Astrocyte of the spinal cord (primary cell): ENCODE data around the gene TRMT1.

Experiments
- DNase-seq: peaks from one replicate; pipeline ENCODE4 v3.0.0; 2011; ENCODE audit warnings: low read depth, low spot score
- H3K4me3 ChIP-seq: 2 replicates; pipeline ENCODE4 v1.5.1; 2011; ENCODE audit warnings: low read depth, mild to moderate bottlenecking, low read length, moderate library complexity
- in situ Hi-C: cut with HindIII; loops from 2 replicates; pipeline ENCODE4 v1.10.0; 2017; ENCODE audit warnings: low sequenced_read_pairs
- TF ChIP-seq, protein P1 (sequence below): IDR thresholded peaks from 2 replicates; pipeline ENCODE4 v1.5.1; 2012; ENCODE audit warnings: low read depth, mild to moderate bottlenecking, low read length, inconsistent platforms

Gene TRMT1

DNA sequence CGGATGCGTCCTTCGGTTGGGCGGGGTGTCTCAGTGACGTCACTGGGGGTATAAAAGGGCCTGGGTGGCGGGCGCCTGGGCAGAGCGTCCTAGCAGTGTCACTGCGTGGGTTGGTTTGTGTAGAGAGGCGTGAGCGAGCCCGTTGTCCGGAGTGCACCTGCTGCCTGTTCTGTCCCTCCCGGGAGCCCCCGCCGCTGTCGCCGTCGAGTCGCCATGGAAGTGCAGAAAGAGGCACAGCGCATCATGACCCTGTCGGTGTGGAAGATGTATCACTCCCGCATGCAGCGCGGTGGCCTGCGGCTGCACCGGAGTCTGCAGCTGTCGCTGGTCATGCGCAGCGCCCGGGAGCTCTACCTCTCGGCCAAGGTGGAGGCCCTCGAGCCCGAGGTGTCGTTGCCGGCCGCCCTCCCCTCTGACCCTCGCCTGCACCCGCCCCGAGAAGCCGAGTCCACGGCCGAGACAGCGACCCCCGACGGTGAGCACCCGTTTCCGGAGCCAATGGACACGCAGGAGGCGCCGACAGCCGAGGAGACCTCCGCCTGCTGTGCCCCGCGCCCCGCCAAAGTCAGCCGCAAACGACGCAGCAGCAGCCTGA, 36.5 kb upstream of the TRMT1 start:
- in situ Hi-C loops, result no loop called here
- TF ChIP-seq, protein P1, sequence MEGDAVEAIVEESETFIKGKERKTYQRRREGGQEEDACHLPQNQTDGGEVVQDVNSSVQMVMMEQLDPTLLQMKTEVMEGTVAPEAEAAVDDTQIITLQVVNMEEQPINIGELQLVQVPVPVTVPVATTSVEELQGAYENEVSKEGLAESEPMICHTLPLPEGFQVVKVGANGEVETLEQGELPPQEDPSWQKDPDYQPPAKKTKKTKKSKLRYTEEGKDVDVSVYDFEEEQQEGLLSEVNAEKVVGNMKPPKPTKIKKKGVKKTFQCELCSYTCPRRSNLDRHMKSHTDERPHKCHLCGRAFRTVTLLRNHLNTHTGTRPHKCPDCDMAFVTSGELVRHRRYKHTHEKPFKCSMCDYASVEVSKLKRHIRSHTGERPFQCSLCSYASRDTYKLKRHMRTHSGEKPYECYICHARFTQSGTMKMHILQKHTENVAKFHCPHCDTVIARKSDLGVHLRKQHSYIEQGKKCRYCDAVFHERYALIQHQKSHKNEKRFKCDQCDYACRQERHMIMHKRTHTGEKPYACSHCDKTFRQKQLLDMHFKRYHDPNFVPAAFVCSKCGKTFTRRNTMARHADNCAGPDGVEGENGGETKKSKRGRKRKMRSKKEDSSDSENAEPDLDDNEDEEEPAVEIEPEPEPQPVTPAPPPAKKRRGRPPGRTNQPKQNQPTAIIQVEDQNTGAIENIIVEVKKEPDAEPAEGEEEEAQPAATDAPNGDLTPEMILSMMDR, result no peak
- peak; percentile 96 for DNase-seq
- peak overlapping the region; percentile 98 for H3K4me3 ChIP-seq

DNA sequence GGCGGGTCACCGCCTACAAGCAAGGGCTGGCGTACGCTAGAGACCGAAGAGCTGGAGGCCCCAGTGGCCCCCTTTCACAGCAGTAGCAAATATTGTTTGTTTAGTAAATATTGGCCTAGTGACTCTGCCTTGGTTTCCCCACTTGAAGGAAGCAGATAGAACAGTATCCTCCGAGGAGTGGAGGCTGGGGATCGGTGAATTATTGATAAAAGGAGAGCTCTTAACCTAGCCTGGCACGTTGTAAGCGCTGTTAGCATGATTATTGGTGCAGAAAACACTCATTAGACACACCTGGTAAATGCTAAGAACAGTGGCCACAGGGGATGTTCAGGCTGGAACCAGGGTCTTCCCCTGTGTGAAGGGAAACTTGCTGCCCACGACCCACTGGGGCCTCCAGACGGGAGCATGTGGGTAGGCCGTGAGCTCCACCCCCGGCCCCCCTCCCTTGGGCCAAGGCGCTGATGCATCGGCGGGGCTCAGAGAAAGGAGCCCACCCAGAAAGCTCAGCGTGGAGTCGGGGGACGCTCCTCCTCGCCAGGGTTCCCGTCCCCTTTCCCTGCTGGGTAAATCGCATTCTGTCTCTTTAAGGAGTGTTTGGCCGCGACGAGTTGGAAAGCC, 35.9 kb upstream of the TRMT1 start:
- in situ Hi-C loops, result no loop called here
- peak overlapping the region; percentile 98 for H3K4me3 ChIP-seq

DNA sequence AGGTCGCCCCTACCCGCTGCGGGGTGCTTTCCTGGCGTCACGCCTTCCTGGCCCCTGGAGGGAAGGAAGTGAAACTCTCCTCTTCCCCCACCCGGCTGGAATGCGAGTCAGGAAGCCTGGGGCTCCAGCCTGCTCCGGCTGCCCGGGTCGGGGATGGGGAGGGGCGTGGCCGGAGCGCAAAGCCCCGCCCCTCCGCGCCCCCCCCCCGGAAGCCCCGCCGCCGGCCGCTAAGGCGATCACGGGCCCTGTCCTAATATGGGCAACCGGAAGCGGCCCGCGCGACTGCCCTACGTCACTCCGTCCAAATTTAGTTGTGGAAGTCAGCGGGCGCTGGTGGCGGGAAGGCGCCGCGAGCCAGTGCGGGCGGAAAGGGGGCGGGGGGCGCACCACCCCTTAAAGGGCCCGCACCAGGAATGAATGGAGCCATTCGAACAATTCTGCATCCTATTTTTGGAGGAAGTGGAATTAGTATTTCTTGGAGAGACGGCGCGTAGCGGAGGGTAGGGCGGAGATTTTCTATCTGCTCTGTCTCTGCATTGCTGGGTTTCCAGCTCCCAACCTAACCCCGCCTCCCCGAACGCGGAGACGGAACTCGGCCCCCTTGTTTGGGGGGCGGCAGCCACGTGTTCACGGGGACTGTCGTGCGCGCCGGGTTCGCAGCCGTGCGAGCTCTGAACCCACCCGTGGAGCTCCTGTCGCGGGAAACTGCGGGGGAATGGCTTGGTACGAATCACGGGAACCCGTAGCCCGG, 35.2 kb upstream of the TRMT1 start:
- DNase-seq, result peak; percentile 99
- TF ChIP-seq, protein P1, result peak; percentile 12
- in situ Hi-C loops, result no loop called here
- peak overlapping the region; percentile 98 for H3K4me3 ChIP-seq

More for the DNA sequence above, 35.9 kb upstream of the TRMT1 start:
- TF ChIP-seq, protein P1, result no peak
- DNase-seq, result no peak

DNA sequence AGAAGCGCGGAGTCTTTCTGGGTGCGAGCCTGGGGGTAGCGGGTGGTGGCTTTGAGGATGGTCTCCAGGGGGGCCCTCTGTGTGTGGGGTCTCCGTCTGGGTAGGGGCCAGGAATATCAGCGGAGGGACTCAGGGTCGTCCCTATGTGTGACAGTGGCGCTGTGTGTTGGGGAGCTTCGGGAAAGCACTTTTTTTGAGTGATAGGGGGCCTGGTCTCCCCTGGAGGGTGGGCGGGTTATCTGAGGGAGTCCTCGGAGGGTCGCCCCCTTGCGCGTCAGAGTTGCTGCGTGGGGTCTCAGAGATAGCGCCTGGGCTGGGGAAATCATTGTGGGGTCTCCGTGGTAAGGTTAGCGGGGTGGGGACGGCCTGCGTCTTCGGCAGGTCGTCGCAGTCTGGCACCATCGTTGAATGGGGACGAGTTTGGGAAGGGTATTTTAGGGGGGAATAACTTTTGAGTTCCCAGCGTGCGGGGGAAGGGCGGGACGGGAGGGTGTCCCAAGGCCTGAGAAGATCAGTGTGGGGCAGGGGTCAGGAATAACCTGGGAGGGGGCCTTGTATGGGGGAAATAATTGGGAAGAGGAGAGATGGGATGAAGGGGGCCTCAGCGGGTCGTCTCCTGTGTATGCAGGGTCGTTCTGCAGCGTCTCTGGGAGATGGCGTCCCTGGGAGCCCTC, 34.5 kb upstream of the TRMT1 start:
- TF ChIP-seq, protein P1, result no peak
- peak overlapping the region; percentile 87 for H3K4me3 ChIP-seq
- in situ Hi-C loops, result no loop called here
- no peak for DNase-seq

DNA sequence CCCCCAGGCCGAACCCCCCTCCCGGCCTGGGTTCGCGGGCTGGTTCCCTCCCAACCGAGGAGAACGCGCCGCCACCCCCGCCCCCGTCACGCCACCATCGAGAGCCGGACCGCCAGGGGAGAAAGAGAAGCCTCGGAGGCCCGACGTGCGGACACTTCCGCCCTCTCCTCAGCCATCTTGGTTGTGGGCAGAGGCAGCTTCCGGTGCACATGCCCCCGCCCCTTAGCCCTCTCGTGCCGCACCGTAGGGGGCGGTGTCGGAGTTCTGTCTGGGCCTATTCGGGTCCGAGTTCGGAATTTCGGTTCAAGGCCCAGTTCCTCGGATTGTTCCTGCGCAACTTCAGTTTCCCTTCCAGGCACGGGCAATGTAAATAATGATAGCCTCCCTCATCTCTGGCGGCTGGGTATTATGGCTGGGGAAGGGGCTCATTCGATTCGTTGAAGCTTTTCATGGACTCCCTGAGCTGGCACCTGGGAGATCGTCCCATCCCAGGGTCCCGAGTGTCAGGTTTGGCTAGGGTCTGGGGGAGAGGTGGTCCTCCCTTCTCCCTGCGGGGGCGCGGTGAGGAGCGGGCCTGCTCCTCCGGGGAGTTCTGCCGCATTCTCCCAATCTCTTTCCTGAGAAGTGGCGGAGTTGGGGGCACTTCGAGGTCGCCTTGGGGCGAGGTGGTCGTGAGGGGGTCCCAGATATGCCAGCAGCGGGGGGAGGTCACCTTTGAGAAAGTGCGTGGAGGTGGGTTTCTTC, 33.8 kb upstream of the TRMT1 start, which contains the start of the genes IER2 and STX10:
IER2 (plus strand) TSS at position 225 of the 744 bp plus-strand sequence. CDS start 2,776 bp downstream, outside the sequence.
STX10 (minus strand) TSS at position 189 of the 744 bp plus-strand sequence. CDS start 202 bp downstream, outside the sequence.
- in situ Hi-C loops, result no loop called here
- TF ChIP-seq, protein P1, result peak; percentile 57
- peak; percentile 94 for DNase-seq

More for the DNA sequence above, 33.8 kb upstream of the TRMT1 start, which contains the start of the genes IER2 and STX10:
- H3K4me3 ChIP-seq, result peak within 1 kb of the TSS; percentile 87
